WERI-Rb-1 (cell line): ENCODE measurements around the gene TIMM8B.
"Not testable (repeated sequence)": the region's sequence is repeated elsewhere in the genome, so short reads cannot be mapped to it uniquely, and the experiment has no call there.

Source experiments
- DNase-seq: peaks from one replicate; pipeline ENCODE4 v3.0.0-alpha.2; 2020
- H3K27ac ChIP-seq: fragments of 250-450 bp; sonication (Bioruptor Pico); 2 replicates; pipeline ENCODE4 v1.5.1; 2020; ENCODE audit warnings: mild to moderate bottlenecking, moderate library complexity
- H3K27me3 ChIP-seq: fragments of 250-450 bp; sonication (Bioruptor Pico); 2 replicates; pipeline ENCODE4 v1.5.1; 2021; ENCODE audit warnings: mild to moderate bottlenecking, low read depth, moderate library complexity; ENCODE audit not compliant: insufficient read depth, severe bottlenecking
- H3K36me3 ChIP-seq: fragments of 250-450 bp; sonication (Bioruptor Pico); 2 replicates; pipeline ENCODE4 v1.5.1; 2020; ENCODE audit warnings: mild to moderate bottlenecking, moderate library complexity
- H3K4me3 ChIP-seq: 2 replicates; pipeline ENCODE4 v1.5.1; 2011; ENCODE audit warnings: low read depth, mild to moderate bottlenecking, control low read depth, low read length
- H3K9me3 ChIP-seq: fragments of 250-450 bp; sonication (Bioruptor Pico); 2 replicates; pipeline ENCODE4 v1.5.1; 2021; ENCODE audit warnings: mild to moderate bottlenecking, moderate library complexity; ENCODE audit not compliant: severe bottlenecking
- CTCF ChIP-seq: IDR thresholded peaks from 2 replicates; pipeline ENCODE4 v1.5.1; 2011; ENCODE audit warnings: low read depth, mild to moderate bottlenecking, control low read depth, inconsistent platforms, low read length

TIMM8B gene

GRCh38 chr11:112062923-112063322, 23.6 kb downstream of the TIMM8B start:
- DNase-seq = no peak
- H3K4me3 ChIP-seq = no peak overlapping the region
- no peaks in the 10 kb centered on the region for H3K9me3 ChIP-seq
- no peak overlapping the region for H3K27ac ChIP-seq
- no peak for TF ChIP-seq CTCF
- peaks cover 46% of the 10 kb centered on the region for H3K36me3 ChIP-seq
- H3K27me3 ChIP-seq = no peaks in the 10 kb centered on the region

DNA sequence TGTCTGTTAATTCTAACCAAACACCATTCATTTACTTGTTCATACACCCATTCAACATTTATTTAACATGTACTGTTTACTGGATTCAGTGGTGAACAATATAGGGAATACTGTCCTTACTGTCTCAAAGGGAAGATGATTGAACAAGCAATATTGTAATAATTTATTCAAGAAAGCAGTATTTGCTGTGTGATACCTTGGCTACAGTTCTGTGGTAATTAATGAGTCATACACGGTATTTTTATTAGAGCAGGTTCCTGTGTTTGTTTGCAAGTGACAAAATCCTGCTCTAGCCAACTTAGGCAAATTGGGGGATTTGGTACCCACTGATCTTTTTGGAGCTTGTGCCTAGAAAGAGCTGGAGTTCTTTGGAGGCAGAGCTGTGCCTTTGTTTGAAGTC, 28.5 kb downstream of the TIMM8B start:
- peaks cover 77% of the 10 kb centered on the region for H3K36me3 ChIP-seq
- DNase-seq = no peak

DNA sequence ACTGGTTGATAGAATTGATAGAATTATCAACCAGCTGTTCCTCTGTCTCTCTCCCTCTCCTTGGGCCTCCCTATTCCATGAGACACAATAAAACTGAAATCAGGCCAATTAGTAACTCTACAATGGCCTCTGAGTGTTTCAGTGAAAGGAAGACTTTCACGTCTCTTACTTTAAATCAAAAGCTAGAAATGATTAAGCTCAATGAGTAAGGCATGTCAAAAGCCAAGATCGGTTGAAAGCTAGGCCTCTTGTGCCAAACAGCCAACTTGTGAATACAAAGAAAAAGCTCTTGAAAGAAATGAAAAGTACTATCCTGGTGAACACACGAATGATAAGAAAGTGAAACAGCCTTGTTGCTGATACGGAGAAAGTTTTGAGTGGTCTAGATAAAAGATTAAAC, 29.4 kb downstream of the TIMM8B start:
- no peak overlapping the region for H3K27ac ChIP-seq
- no peak for DNase-seq
- H3K4me3 ChIP-seq = no peak overlapping the region
- no peak for TF ChIP-seq CTCF
- peaks cover 77% of the 10 kb centered on the region for H3K36me3 ChIP-seq
- no peaks in the 10 kb centered on the region for H3K27me3 ChIP-seq
- no peaks in the 10 kb centered on the region for H3K9me3 ChIP-seq

More for the DNA sequence above, 28.5 kb downstream of the TIMM8B start:
- no peaks in the 10 kb centered on the region for H3K9me3 ChIP-seq
- H3K27me3 ChIP-seq = no peaks in the 10 kb centered on the region
- no peak for TF ChIP-seq CTCF
- H3K4me3 ChIP-seq = no peak overlapping the region
- no peak overlapping the region for H3K27ac ChIP-seq

DNA sequence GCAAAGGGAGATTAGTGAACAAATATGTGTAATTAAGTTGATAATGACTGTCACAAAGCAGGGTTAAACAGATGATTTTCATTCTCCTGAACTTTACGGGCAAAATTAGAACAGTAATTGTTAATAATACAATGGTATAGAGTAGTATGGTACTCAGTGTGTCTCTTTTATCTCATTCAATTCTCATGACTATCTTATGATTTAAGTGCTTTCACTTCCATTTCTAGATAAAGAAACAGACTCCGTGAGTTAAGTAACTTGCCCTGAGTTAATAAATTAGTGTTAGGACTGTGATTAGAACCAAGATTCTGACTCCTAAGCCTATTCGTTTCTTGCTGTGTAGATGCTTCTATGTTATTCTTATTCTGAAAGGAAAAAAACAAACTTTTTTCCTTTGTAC, 34.8 kb downstream of the TIMM8B start:
- no peak overlapping the region for H3K27ac ChIP-seq
- no peaks in the 10 kb centered on the region for H3K9me3 ChIP-seq
- no peak for DNase-seq
- H3K36me3 ChIP-seq = peaks cover 70% of the 10 kb centered on the region
- TF ChIP-seq CTCF = no peak
- H3K27me3 ChIP-seq = no peaks in the 10 kb centered on the region
- no peak overlapping the region for H3K4me3 ChIP-seq

DNA sequence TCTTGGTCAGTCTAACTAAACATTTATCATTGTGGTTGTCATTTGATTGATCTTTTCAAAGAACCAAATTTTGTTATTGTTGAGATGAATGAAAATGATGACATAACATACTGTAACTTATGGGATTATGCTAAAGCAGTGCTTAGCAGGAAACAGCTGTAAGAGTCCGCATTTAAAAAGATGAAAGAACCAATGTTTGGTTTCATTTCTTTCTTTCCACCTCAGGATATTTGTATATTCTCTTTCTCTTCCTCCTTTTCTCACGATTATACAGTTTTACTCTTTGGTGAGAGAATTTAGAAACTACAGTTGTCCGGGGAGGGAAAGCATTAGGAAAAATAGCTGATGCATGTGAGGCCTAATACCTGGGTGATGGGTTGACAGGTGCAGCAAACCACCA, 35.8 kb downstream of the TIMM8B start:
- Histone ChIP-seq H3K4me3 (no peak overlapping the region), H3K27ac (no peak overlapping the region), H3K9me3 (no peaks in the 10 kb centered on the region), H3K36me3 (peaks cover 70% of the 10 kb centered on the region), H3K27me3 (no peaks in the 10 kb centered on the region)
- no peak for DNase-seq
- no peak for TF ChIP-seq CTCF

- no peaks in the 10 kb centered on the region for H3K27me3 ChIP-seq
- H3K36me3 ChIP-seq = peaks cover 75% of the 10 kb centered on the region
- no peak overlapping the region for H3K4me3 ChIP-seq
- H3K9me3 ChIP-seq = no peaks in the 10 kb centered on the region
- H3K27ac ChIP-seq = no peak overlapping the region
- no peak for TF ChIP-seq CTCF
- no peak for DNase-seq
Observed at GRCh38 chr11:112049777-112050176, 36.8 kb downstream of the TIMM8B start.

DNA sequence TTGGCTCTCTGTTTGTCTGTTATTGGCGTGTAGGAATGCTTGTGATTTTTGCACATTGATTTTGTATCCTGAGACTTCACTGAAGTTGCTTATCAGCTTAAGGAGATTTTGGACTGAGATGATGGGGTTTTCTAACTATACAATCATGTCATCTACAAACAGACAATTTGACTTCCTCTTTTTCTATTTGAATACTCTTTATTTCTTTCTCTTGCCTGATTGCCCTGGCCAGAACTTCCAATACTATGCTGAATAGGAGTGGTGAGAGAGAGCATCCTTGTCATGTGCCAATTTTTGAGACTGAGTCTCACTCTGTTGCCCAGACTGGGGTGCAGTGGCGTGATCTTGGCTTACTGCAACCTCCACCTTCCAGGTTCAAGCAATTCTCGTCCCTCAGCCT, 38.3 kb downstream of the TIMM8B start:
- H3K27me3 ChIP-seq, H3K9me3 ChIP-seq, DNase-seq, H3K27ac ChIP-seq, H3K4me3 ChIP-seq: not testable (repeated sequence)
- peaks cover 73% of the 10 kb centered on the region for H3K36me3 ChIP-seq

GRCh38 chr11:112046647-112047046, 39.9 kb downstream of the TIMM8B start:
- H3K4me3 ChIP-seq, DNase-seq, H3K27ac ChIP-seq, H3K9me3 ChIP-seq, H3K27me3 ChIP-seq: not testable (repeated sequence)
- peaks cover 63% of the 10 kb centered on the region for H3K36me3 ChIP-seq
